ENCODE measurements around the gene MED13L.

The MED13L gene

GRCh38 chr12:116261525-116262100 lies 15.9 kb downstream of the MED13L start:
- Mint-ChIP-seq H3K36me3 (ENCODE audit: low read depth) (no peaks in the 10 kb centered on the region), H3K27ac (no peak overlapping the region), H3K4me3 (no peak overlapping the region), H3K4me1 (ENCODE audit: low read depth) (peaks cover 25% of the 10 kb centered on the region), H3K27me3 (ENCODE audit: low read depth) (no peaks in the 10 kb centered on the region), H3K9me3 (no peaks in the 10 kb centered on the region)
- no peak for DNase-seq (ENCODE audit: low spot score)

DNA sequence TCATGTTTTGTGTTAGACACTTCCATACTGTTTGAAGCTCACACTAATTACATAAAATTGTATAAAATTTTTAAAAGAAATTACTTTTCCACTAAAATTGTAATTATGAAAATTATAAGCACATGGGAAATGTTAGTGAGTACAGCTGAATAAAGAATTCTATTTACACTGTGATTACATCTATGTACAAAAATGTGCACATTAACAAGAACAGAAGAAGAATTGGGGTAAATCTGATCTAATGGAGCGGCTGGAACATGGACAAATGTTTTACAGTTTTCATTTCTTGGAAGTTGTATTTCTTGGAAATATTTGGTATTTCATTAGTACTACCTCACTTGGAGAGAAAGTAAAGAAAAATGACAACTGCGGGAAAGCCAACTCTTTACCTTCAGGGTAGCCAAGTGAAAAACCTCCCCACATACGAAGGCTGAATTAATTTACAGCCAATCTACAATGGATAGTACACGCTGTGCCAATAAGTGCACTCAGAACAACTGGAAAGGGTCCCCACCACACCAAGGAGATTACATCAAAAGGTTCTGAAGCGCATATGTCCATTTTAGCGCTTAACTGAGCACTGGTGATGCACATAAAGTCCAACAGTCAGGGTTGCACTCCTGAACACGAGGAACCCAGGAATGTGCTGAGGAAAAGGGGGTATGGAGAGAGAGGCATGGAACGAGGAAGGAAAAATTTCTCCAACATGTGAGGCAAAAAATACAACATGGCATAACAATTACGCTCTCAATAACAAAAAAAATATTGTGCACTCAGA lies 17.5 kb downstream of the MED13L start:
- Mint-ChIP-seq H3K4me1 (ENCODE audit: low read depth) (peaks cover 23% of the 10 kb centered on the region), H3K36me3 (ENCODE audit: low read depth) (no peaks in the 10 kb centered on the region), H3K9me3 (no peaks in the 10 kb centered on the region), H3K27ac (no peak overlapping the region), H3K27me3 (ENCODE audit: low read depth) (no peaks in the 10 kb centered on the region), H3K4me3 (no peak overlapping the region)
- no peak for DNase-seq (ENCODE audit: low spot score)

DNA sequence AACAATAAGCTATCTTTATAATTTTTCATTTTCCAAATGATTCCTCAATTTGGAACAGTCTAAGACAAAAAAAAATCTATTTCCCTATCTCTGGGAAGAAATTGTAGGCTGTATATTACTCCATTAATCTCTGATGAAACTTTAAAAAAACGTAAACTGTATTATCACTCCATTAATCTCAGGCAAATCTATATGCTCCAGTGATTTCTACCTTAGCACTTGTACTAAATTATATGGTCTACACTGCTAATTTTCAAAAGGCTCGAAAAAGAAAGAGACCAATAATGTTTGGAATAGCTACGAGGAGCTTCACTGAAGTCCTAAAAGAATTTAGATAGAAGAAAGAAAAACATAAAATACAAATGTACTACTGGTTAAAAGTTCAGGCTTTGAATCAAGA lies 19.7 kb downstream of the MED13L start:
- H3K4me1 Mint-ChIP-seq (ENCODE audit: low read depth) = peaks cover 14% of the 10 kb centered on the region
- H3K36me3 Mint-ChIP-seq (ENCODE audit: low read depth) = peaks cover 8% of the 10 kb centered on the region
- H3K9me3 Mint-ChIP-seq = no peaks in the 10 kb centered on the region
- no peak for DNase-seq (ENCODE audit: low spot score)
- H3K27ac Mint-ChIP-seq = no peak overlapping the region
- H3K27me3 Mint-ChIP-seq (ENCODE audit: low read depth) = no peaks in the 10 kb centered on the region
- H3K4me3 Mint-ChIP-seq = no peak overlapping the region

- Mint-ChIP-seq H3K27ac (no peak overlapping the region), H3K4me3 (no peak overlapping the region), H3K4me1 (ENCODE audit: low read depth) (peaks cover 11% of the 10 kb centered on the region)
Measured at GRCh38 chr12:116257215-116257614, 20.3 kb downstream of the MED13L start.

DNA sequence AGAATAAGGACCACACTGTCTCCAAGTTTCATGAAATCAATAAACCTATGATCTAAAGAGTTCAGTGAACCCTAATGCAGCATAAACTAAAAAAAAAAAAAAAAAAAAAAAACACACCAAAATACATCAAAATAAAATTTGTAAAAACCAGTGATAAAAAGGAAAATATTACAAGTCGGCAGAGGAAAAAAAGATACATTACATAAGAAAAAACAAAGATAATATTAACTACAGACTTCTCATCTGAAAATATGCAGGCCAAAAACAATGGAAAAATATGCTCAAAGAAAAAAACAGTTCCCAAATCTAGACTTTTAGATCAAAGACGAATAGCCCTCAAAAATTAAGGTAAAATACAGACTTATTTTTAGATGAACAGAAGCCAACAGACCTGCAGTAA lies 27.6 kb downstream of the MED13L start:
- peaks cover 28% of the 10 kb centered on the region for H3K36me3 Mint-ChIP-seq (ENCODE audit: low read depth)
- H3K4me1 Mint-ChIP-seq (ENCODE audit: low read depth) = peaks cover 23% of the 10 kb centered on the region
- no peak for DNase-seq (ENCODE audit: low spot score)
- H3K27me3 Mint-ChIP-seq (ENCODE audit: low read depth) = no peaks in the 10 kb centered on the region
- no peak overlapping the region for H3K27ac Mint-ChIP-seq
- no peak overlapping the region for H3K4me3 Mint-ChIP-seq
- peaks cover 28% of the 10 kb centered on the region for H3K9me3 Mint-ChIP-seq

More at GRCh38 chr12:116257215-116257614, 20.3 kb downstream of the MED13L start:
- DNase-seq (ENCODE audit: low spot score) = no peak
- H3K27me3 Mint-ChIP-seq (ENCODE audit: low read depth) = no peaks in the 10 kb centered on the region
- peaks cover 5% of the 10 kb centered on the region for H3K9me3 Mint-ChIP-seq
- H3K36me3 Mint-ChIP-seq (ENCODE audit: low read depth) = peaks cover 13% of the 10 kb centered on the region

DNA sequence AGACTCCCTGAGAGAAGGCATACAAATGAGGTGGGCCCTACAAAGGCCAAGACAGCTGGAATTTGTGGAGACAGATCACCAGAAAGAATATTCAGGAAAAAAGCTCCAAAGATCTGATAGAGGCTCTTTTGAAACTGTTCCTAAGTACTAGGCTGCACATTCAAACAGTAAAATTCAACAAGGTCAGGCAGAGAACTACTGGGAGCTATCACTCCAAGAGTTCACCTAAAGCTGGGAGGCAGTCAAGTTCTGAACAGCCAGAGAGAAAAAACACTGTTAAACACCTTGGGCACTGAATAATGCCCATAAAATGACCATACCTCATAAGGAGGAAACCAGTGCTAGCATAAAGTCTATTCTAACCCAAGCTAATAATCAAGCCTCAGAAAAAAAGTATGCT lies 28.6 kb downstream of the MED13L start:
- no peak overlapping the region for H3K4me3 Mint-ChIP-seq
- no peak for DNase-seq (ENCODE audit: low spot score)
- H3K9me3 Mint-ChIP-seq = peaks cover 28% of the 10 kb centered on the region
- peaks cover 28% of the 10 kb centered on the region for H3K4me1 Mint-ChIP-seq (ENCODE audit: low read depth)
- H3K27ac Mint-ChIP-seq = no peak overlapping the region
- H3K36me3 Mint-ChIP-seq (ENCODE audit: low read depth) = peaks cover 25% of the 10 kb centered on the region
- no peaks in the 10 kb centered on the region for H3K27me3 Mint-ChIP-seq (ENCODE audit: low read depth)

DNA sequence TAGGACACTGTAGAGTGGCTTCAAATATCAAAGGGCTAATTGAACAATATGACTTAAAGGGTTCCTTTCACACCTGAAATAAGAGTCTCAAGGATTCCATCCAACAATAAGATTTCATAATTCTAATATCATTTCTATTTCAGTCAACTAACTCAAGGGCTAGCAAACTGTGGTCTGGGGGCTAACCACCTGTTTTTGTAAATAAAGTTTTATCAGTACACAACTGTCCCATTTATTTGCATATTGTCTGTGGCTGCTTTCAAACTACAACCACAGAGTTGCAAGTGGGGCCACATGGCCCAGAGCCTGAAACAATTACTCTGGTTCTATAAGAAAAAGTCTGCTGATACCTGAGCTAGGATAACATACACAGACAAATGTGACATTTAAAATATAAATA lies 29.1 kb downstream of the MED13L start:
- H3K27ac Mint-ChIP-seq = no peak overlapping the region

DNA sequence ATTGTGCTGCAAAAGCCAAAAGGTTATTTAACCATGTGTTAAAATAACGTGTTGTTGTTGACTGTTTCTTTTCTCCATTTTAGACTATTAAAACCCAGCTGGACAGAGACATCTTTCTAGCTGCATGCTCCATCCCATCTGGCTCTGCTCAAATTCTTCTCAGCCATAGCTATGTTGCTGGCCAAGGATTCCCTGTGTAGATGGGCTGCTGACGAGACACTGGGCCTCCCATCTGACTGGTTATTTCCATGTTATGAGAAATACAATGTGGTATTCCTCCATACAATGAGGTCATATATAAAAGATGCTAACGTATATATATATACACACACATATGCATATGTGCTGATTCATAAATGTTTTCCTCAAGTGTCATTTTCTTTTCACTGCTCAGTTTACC lies 30.1 kb downstream of the MED13L start:
- DNase-seq (ENCODE audit: low spot score) = no peak
- no peaks in the 10 kb centered on the region for H3K27me3 Mint-ChIP-seq (ENCODE audit: low read depth)
- H3K4me1 Mint-ChIP-seq (ENCODE audit: low read depth) = peaks cover 38% of the 10 kb centered on the region
- no peak overlapping the region for H3K27ac Mint-ChIP-seq
- peaks cover 17% of the 10 kb centered on the region for H3K36me3 Mint-ChIP-seq (ENCODE audit: low read depth)
- no peak overlapping the region for H3K4me3 Mint-ChIP-seq
- H3K9me3 Mint-ChIP-seq = peaks cover 25% of the 10 kb centered on the region

More for the DNA sequence above, 29.1 kb downstream of the MED13L start:
- Mint-ChIP-seq H3K9me3 (peaks cover 28% of the 10 kb centered on the region), H3K4me3 (no peak overlapping the region), H3K36me3 (ENCODE audit: low read depth) (peaks cover 24% of the 10 kb centered on the region), H3K27me3 (ENCODE audit: low read depth) (no peaks in the 10 kb centered on the region), H3K4me1 (ENCODE audit: low read depth) (peaks cover 33% of the 10 kb centered on the region)
- DNase-seq (ENCODE audit: low spot score) = no peak

GRCh38 chr12:116246490-116247179 lies 30.9 kb downstream of the MED13L start:
- peaks cover 10% of the 10 kb centered on the region for H3K36me3 Mint-ChIP-seq (ENCODE audit: low read depth)
- peaks cover 38% of the 10 kb centered on the region for H3K4me1 Mint-ChIP-seq (ENCODE audit: low read depth)
- no peak overlapping the region for H3K27ac Mint-ChIP-seq
- H3K4me3 Mint-ChIP-seq = no peak overlapping the region
- no peak for DNase-seq (ENCODE audit: low spot score)
- no peaks in the 10 kb centered on the region for H3K27me3 Mint-ChIP-seq (ENCODE audit: low read depth)
- H3K9me3 Mint-ChIP-seq = peaks cover 18% of the 10 kb centered on the region

- peaks cover 9% of the 10 kb centered on the region for H3K9me3 Mint-ChIP-seq
Measured at GRCh38 chr12:116245189-116245588, 32.3 kb downstream of the MED13L start.

GRCh38 chr12:116244474-116245090 lies 32.9 kb downstream of the MED13L start:
- Mint-ChIP-seq H3K27me3 (ENCODE audit: low read depth) (no peaks in the 10 kb centered on the region), H3K36me3 (ENCODE audit: low read depth) (peaks cover 2% of the 10 kb centered on the region), H3K4me3 (no peak overlapping the region), H3K27ac (no peak overlapping the region), H3K4me1 (ENCODE audit: low read depth) (peaks cover 39% of the 10 kb centered on the region), H3K9me3 (peaks cover 4% of the 10 kb centered on the region)
- no peak for DNase-seq (ENCODE audit: low spot score)

More at GRCh38 chr12:116245189-116245588, 32.3 kb downstream of the MED13L start:
- H3K27me3 Mint-ChIP-seq (ENCODE audit: low read depth) = no peaks in the 10 kb centered on the region
- no peak overlapping the region for H3K4me3 Mint-ChIP-seq
- no peak for DNase-seq (ENCODE audit: low spot score)
- peaks cover 7% of the 10 kb centered on the region for H3K36me3 Mint-ChIP-seq (ENCODE audit: low read depth)
- H3K4me1 Mint-ChIP-seq (ENCODE audit: low read depth) = peaks cover 39% of the 10 kb centered on the region
- H3K27ac Mint-ChIP-seq = no peak overlapping the region

- no peaks in the 10 kb centered on the region for H3K27me3 Mint-ChIP-seq (ENCODE audit: low read depth)
- H3K4me3 Mint-ChIP-seq = no peak overlapping the region
- no peaks in the 10 kb centered on the region for H3K36me3 Mint-ChIP-seq (ENCODE audit: low read depth)
- H3K9me3 Mint-ChIP-seq = no peaks in the 10 kb centered on the region
- H3K4me1 Mint-ChIP-seq (ENCODE audit: low read depth) = peaks cover 35% of the 10 kb centered on the region
- H3K27ac Mint-ChIP-seq = no peak overlapping the region
- DNase-seq (ENCODE audit: low spot score) = no peak
Measured at GRCh38 chr12:116244001-116244400, 33.5 kb downstream of the MED13L start.

- no peak for DNase-seq (ENCODE audit: low spot score)
- no peaks in the 10 kb centered on the region for H3K27me3 Mint-ChIP-seq (ENCODE audit: low read depth)
- no peaks in the 10 kb centered on the region for H3K36me3 Mint-ChIP-seq (ENCODE audit: low read depth)
- peaks cover 31% of the 10 kb centered on the region for H3K4me1 Mint-ChIP-seq (ENCODE audit: low read depth)
- no peak overlapping the region for H3K4me3 Mint-ChIP-seq
- no peaks in the 10 kb centered on the region for H3K9me3 Mint-ChIP-seq
- no peak overlapping the region for H3K27ac Mint-ChIP-seq
Measured at GRCh38 chr12:116242740-116243139, 34.8 kb downstream of the MED13L start.
